Natural killer cell (primary cell): ENCODE data around the gene HIRA. TPM values are rescaled to one million over a fixed set of nuclear protein-coding genes. Genes with fewer than 3 reads are reported as not detected.

Experiments used
- ATAC-seq, 3 donors: fragments of 150-1000 bp in 2 of 3; fragments of 200-7000 bp in 1 of 3; cut with Tn5 transposase; 1 replicate in 1 of 3; 2 replicates in 2 of 3; pipeline ENCODE4 v1.10.0; 2021; ENCODE audit warnings: mild to moderate bottlenecking in 2 of 3, moderate library complexity in 2 of 3
- DNase-seq, 2 donors: peaks; one replicate each; pipeline versions ENCODE4 v3.0.0 to v3.0.0-alpha.2; 2013 to 2021; ENCODE audit warnings: mixed read lengths in 1 of 2
- H3K27ac ChIP-seq: one replicate; pipeline ENCODE4 v1.5.1; 2013; ENCODE audit warnings: mild to moderate bottlenecking, low read length
- H3K27me3 ChIP-seq: one replicate; pipeline ENCODE4 v1.6.1; 2013; ENCODE audit warnings: low read length; ENCODE audit not compliant: control insufficient read depth, insufficient read depth
- H3K36me3 ChIP-seq: one replicate; pipeline ENCODE4 v1.6.1; 2013; ENCODE audit warnings: low read length; ENCODE audit not compliant: control insufficient read depth, insufficient read depth
- H3K4me1 ChIP-seq: one replicate; pipeline ENCODE4 v1.6.1; 2013; ENCODE audit warnings: low read length; ENCODE audit not compliant: control insufficient read depth, insufficient read depth
- H3K4me3 ChIP-seq: one replicate; pipeline ENCODE4 v1.5.1; 2013; ENCODE audit warnings: low read length
- H3K9me3 ChIP-seq: one replicate; pipeline ENCODE4 v1.6.1; 2013; ENCODE audit warnings: low read length; ENCODE audit not compliant: control insufficient read depth, insufficient read depth
- H3K27ac Mint-ChIP-seq, 2 donors: one replicate each; pipeline ENCODE4 v1.8.0; 2022; ENCODE audit warnings: mild to moderate bottlenecking in 2 of 2, mixed read lengths in 2 of 2, moderate library complexity in 1 of 2
- H3K27me3 Mint-ChIP-seq, 2 donors: one replicate each; pipeline ENCODE4 v1.8.0; 2022; ENCODE audit warnings: low read depth in 2 of 2, mixed read lengths in 2 of 2
- H3K36me3 Mint-ChIP-seq: one replicate; pipeline ENCODE4 v1.8.0; 2022; ENCODE audit warnings: mixed read lengths
- H3K4me1 Mint-ChIP-seq, 2 donors: one replicate each; pipeline ENCODE4 v1.8.0; 2022; ENCODE audit warnings: mixed read lengths in 2 of 2
- H3K4me3 Mint-ChIP-seq: one replicate; pipeline ENCODE4 v1.8.0; 2022; ENCODE audit warnings: mild to moderate bottlenecking, moderate library complexity, mixed read lengths
- H3K9me3 Mint-ChIP-seq, 2 donors: one replicate each; pipeline ENCODE4 v1.8.0; 2022; ENCODE audit warnings: mixed read lengths in 2 of 2
- WGBS: methylation state at CpG from one replicate; pipeline ENCODE4 v1.1.7; 2013; ENCODE audit warnings: missing lambda C conversion rate; ENCODE audit not compliant: insufficient coverage; 5-methylcytosine and 5-hydroxymethylcytosine counted together
- intact Hi-C: fragments of 100-400 bp; cut with micrococcal nuclease; formaldehyde crosslinking; loops from one replicate; pipeline ENCODE4 v1.14.2; 2022
- total RNA-seq, 4 donors: library from RNA; stranded (reverse); fragments of 120-200 nt in 1 of 4; gene quantifications; one replicate each; pipeline versions ENCODE4 v1.2.3 to v1.2.4, GENCODE V29; 2013 to 2022
- TF ChIP-seq, protein P1 (sequence below): fragments of 200-600 bp; IDR thresholded peaks from one replicate; pipeline ENCODE4 v1.8.0; 2022; ENCODE audit warnings: antibody characterized with exemption

HIRA gene
- total RNA-seq, 3 donors from 2014 or later (not counting 1 experiment from before 2014, with no cell fraction given), result 49.6 to 75.9 (median 50.9) TPM

DNA sequence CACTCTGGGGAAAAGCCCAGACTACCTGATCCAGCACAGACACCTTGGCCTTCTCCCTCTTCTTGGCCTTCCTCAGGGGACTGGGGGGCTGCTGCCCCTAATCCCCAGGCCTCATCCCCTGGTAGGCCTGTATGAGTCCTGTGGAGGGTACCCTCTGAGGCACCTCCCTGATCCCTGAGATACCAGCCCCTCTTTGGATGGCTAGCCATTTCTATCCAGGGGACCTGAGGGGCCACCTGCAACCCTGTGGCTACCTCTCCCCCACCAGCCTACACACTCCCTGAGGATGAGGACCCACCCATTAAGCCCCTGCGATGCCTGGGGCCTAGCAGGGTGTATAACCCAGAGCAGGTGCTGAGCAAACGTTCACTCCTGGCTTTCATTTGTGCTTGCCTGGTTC is 54.6 kb downstream of the HIRA start:
- Mint-ChIP-seq H3K27me3 (no peaks in the 10 kb centered on the region), H3K4me1 (peaks cover 0 to 11% of the 10 kb centered on the region in 2 donors), H3K9me3 (no peaks in the 10 kb centered on the region), H3K27ac (peak overlapping the region in 1 of 2 donors; percentile 80), H3K4me3 (no peak overlapping the region), H3K36me3 (peaks cover 12% of the 10 kb centered on the region)
- intact Hi-C loops, result no loop called here
- DNase-seq, result peak in 1 of 2 donors; percentile 8
- Histone ChIP-seq H3K36me3 (peaks cover 68% of the 10 kb centered on the region), H3K27ac (no peak overlapping the region), H3K27me3 (no peaks in the 10 kb centered on the region), H3K9me3 (no peaks in the 10 kb centered on the region), H3K4me3 (no peak overlapping the region), H3K4me1 (no peaks in the 10 kb centered on the region)
- TF ChIP-seq, protein P1, sequence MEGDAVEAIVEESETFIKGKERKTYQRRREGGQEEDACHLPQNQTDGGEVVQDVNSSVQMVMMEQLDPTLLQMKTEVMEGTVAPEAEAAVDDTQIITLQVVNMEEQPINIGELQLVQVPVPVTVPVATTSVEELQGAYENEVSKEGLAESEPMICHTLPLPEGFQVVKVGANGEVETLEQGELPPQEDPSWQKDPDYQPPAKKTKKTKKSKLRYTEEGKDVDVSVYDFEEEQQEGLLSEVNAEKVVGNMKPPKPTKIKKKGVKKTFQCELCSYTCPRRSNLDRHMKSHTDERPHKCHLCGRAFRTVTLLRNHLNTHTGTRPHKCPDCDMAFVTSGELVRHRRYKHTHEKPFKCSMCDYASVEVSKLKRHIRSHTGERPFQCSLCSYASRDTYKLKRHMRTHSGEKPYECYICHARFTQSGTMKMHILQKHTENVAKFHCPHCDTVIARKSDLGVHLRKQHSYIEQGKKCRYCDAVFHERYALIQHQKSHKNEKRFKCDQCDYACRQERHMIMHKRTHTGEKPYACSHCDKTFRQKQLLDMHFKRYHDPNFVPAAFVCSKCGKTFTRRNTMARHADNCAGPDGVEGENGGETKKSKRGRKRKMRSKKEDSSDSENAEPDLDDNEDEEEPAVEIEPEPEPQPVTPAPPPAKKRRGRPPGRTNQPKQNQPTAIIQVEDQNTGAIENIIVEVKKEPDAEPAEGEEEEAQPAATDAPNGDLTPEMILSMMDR, result no peak
- 96% methylated on average over 2 of the region's 2 CpGs for WGBS
- ATAC-seq, result no peak

DNA sequence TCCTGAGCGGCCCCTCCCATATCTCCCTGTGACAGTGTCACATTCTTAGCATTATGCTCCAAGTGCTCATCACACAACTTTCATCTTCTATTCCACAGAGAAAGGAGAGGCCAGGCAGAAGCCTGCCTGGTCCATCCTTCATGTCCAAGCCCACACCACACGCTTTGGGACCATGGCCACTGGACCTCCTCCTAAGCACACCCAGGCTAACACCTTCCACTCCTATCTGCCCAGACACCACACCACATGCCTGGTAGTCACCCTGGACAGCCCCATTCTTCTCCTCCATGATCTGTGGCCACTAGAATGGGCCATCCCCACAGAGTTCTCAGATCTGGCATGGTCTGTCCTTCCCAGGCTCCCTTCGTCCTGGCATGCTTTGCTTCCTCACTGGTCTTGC is 55.3 kb downstream of the HIRA start:
- Mint-ChIP-seq H3K9me3 (no peaks in the 10 kb centered on the region), H3K36me3 (peaks cover 8% of the 10 kb centered on the region)

GRCh38 chr22:19375435-19375834 is 56.1 kb downstream of the HIRA start:
- Histone ChIP-seq H3K9me3 (no peaks in the 10 kb centered on the region), H3K36me3 (peaks cover 76% of the 10 kb centered on the region), H3K4me3 (no peak overlapping the region), H3K27ac (no peak overlapping the region), H3K4me1 (no peaks in the 10 kb centered on the region), H3K27me3 (no peaks in the 10 kb centered on the region)
- Mint-ChIP-seq H3K4me1 (peaks cover 0 to 21% of the 10 kb centered on the region in 2 donors), H3K36me3 (peaks cover 8% of the 10 kb centered on the region), H3K27ac (no peak overlapping the region), H3K4me3 (no peak overlapping the region), H3K27me3 (no peaks in the 10 kb centered on the region), H3K9me3 (no peaks in the 10 kb centered on the region)
- no peak for ATAC-seq
- TF ChIP-seq, protein P1, result no peak
- WGBS, result 97% methylated on average over 7 of the region's 8 CpGs
- DNase-seq, result peak in 1 of 2 donors; percentile 6
- intact Hi-C loops, result no loop called here

More for the DNA sequence above, 55.3 kb downstream of the HIRA start:
- H3K27me3 ChIP-seq, result no peaks in the 10 kb centered on the region
- DNase-seq, result peak in 1 of 2 donors; percentile 10
- Mint-ChIP-seq H3K4me1 (peaks cover 0 to 17% of the 10 kb centered on the region in 2 donors), H3K27me3 (no peaks in the 10 kb centered on the region), H3K4me3 (no peak overlapping the region), H3K27ac (peak overlapping the region in 1 of 2 donors; percentile 80)
- WGBS, result 96% methylated on average over 3 of the region's 3 CpGs
- no peaks in the 10 kb centered on the region for H3K4me1 ChIP-seq
- no peaks in the 10 kb centered on the region for H3K9me3 ChIP-seq
- no peak overlapping the region for H3K4me3 ChIP-seq
- peaks cover 71% of the 10 kb centered on the region for H3K36me3 ChIP-seq
- intact Hi-C loops, result no loop called here
- TF ChIP-seq, protein P1, result no peak
- ATAC-seq, result no peak
- H3K27ac ChIP-seq, result no peak overlapping the region

DNA sequence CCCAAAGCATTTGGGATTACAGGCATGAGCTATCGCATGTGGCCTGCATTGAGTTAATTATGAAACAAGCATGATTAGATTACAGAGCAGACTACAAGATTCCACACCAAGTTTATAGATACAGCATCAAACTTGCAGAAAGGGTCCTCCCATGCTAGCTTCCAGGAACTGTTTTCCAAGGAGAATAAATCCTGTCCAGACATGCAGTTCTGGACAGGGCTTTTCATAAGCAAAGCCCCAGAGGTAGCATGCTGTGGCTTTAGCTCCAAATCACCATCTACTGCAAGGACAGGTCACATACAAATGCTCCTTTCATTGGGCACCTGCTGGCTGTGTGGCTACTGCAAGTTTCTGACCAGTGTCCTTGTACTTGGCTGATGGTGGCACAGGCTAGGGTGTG is 57.1 kb downstream of the HIRA start:
- no peak for ATAC-seq
- H3K27me3 Mint-ChIP-seq, result no peaks in the 10 kb centered on the region
- Histone ChIP-seq H3K9me3 (no peaks in the 10 kb centered on the region), H3K27me3 (no peaks in the 10 kb centered on the region), H3K4me3 (no peak overlapping the region), H3K36me3 (peaks cover 78% of the 10 kb centered on the region), H3K27ac (no peak overlapping the region), H3K4me1 (no peaks in the 10 kb centered on the region)
- H3K4me1 Mint-ChIP-seq, result peaks cover 0 to 21% of the 10 kb centered on the region in 2 donors
- no peak overlapping the region for H3K4me3 Mint-ChIP-seq
- no peak for DNase-seq
- 100% methylated on average over 1 of the region's 1 CpG for WGBS
- H3K36me3 Mint-ChIP-seq, result peaks cover 8% of the 10 kb centered on the region
- H3K9me3 Mint-ChIP-seq, result no peaks in the 10 kb centered on the region
- H3K27ac Mint-ChIP-seq, result no peak overlapping the region
- TF ChIP-seq, protein P1, result no peak
- intact Hi-C loops, result no loop called here
